Thyroid gland (tissue), 4 donors: ENCODE data around the gene STIM1.

Source experiments
- POLR2A ChIP-seq, 2 donors: fragments of 450-650 bp; IDR thresholded peaks; one replicate each; pipeline ENCODE4 v1.6.1; 2017; ENCODE audit warnings: antibody characterized with exemption in 2 of 2, mild to moderate bottlenecking in 2 of 2, moderate library complexity in 1 of 2
- TF ChIP-seq, protein P1 (sequence below), 6 experiments: fragments of 200-600 bp in 3 of 6; fragments of 450-650 bp in 3 of 6; sonication (generic) in 3 of 6; IDR thresholded peaks; one replicate each; pipeline ENCODE4 v1.5.1; 2016 to 2019; ENCODE audit warnings: antibody characterized with exemption in 6 of 6, mild to moderate bottlenecking in 2 of 6, inconsistent platforms in 1 of 6, moderate library complexity in 1 of 6

DNA sequence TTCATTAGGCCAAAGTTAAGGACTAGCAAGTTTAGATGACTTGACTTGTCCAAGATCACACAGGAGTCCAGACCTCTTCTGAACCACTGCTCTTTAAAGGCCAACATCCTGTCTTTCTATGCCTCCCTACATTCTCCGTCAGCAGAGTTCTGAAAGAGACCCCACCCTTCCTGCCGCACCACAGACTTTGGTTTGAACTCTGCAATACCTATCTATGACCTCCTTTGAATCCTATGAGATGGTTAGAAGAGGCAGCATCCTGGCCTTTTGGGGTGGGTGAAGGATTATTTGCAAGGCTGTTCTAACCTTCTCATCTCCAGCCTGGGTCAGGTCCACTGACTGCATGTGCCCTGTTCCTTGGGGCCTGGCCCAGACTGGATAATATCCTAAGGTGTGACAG, 234.8 kb downstream of the STIM1 start:
- TF ChIP-seq, protein P1, sequence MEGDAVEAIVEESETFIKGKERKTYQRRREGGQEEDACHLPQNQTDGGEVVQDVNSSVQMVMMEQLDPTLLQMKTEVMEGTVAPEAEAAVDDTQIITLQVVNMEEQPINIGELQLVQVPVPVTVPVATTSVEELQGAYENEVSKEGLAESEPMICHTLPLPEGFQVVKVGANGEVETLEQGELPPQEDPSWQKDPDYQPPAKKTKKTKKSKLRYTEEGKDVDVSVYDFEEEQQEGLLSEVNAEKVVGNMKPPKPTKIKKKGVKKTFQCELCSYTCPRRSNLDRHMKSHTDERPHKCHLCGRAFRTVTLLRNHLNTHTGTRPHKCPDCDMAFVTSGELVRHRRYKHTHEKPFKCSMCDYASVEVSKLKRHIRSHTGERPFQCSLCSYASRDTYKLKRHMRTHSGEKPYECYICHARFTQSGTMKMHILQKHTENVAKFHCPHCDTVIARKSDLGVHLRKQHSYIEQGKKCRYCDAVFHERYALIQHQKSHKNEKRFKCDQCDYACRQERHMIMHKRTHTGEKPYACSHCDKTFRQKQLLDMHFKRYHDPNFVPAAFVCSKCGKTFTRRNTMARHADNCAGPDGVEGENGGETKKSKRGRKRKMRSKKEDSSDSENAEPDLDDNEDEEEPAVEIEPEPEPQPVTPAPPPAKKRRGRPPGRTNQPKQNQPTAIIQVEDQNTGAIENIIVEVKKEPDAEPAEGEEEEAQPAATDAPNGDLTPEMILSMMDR (IDR thresholded peaks at IDR 0.05): no peak
- no peak for TF ChIP-seq POLR2A (IDR thresholded peaks at IDR 0.05)
